Nephron (organoid): ENCODE measurements around the gene TBL1X.
A peak's percentile ranks its signal among the peaks of the same experiment; 100 is the strongest.

ENCODE experiments used
- H3K27ac Mint-ChIP-seq, 3 experiments: 2 replicates each; pipeline ENCODE4 v1.8.0; 2020; ENCODE audit warnings: mixed read lengths in 3 of 3, mild to moderate bottlenecking in 2 of 3, moderate library complexity in 1 of 3
- H3K27me3 Mint-ChIP-seq: 2 replicates; pipeline ENCODE4 v1.8.0; 2021; ENCODE audit warnings: low read depth, mild to moderate bottlenecking, moderate library complexity, mixed read lengths
- H3K36me3 Mint-ChIP-seq: 2 replicates; pipeline ENCODE4 v1.8.0; 2020; ENCODE audit warnings: low read depth, mixed read lengths
- H3K4me1 Mint-ChIP-seq: 2 replicates; pipeline ENCODE4 v1.8.0; 2020; ENCODE audit warnings: mixed read lengths
- H3K4me3 Mint-ChIP-seq, 3 experiments: 2 replicates each; pipeline ENCODE4 v1.8.0; 2020; ENCODE audit warnings: mild to moderate bottlenecking in 3 of 3, mixed read lengths in 3 of 3, moderate library complexity in 2 of 3
- H3K9me3 Mint-ChIP-seq: 2 replicates; pipeline ENCODE4 v1.8.0; 2020; ENCODE audit warnings: mixed read lengths
- CTCF ChIP-seq, 3 experiments: fragments of 200-600 bp; sonication (generic); IDR thresholded peaks; one replicate each; pipeline ENCODE4 v1.5.0; 2021; ENCODE audit warnings: antibody characterized with exemption in 3 of 3; ENCODE audit not compliant: unreplicated experiment in 3 of 3

TBL1X gene

GRCh38 chrX:9526965-9527364 lies 62.1 kb downstream of the TBL1X start:
- H3K4me3 Mint-ChIP-seq = no peak overlapping the region
- H3K27me3 Mint-ChIP-seq = no peaks in the 10 kb centered on the region
- H3K27ac Mint-ChIP-seq = peak overlapping the region in 2 of 3 experiments; percentile 53 to 55
- peaks cover 48% of the 10 kb centered on the region for H3K4me1 Mint-ChIP-seq
- no peak for TF ChIP-seq CTCF (IDR thresholded peaks at IDR 0.05; ENCODE audit: unreplicated experiment in 3 of 3)
- H3K36me3 Mint-ChIP-seq = peaks cover 12% of the 10 kb centered on the region
- H3K9me3 Mint-ChIP-seq = peaks cover 4% of the 10 kb centered on the region

- Mint-ChIP-seq H3K27ac (no peak overlapping the region), H3K4me1 (peaks cover 57% of the 10 kb centered on the region), H3K9me3 (peaks cover 4% of the 10 kb centered on the region), H3K36me3 (peaks cover 12% of the 10 kb centered on the region), H3K4me3 (no peak overlapping the region), H3K27me3 (no peaks in the 10 kb centered on the region)
- no peak for TF ChIP-seq CTCF (IDR thresholded peaks at IDR 0.05; ENCODE audit: unreplicated experiment in 3 of 3)
These were observed 63.6 kb downstream of the TBL1X start for GRCh38 chrX:9528498-9528897.

GRCh38 chrX:9529223-9529622 lies 64.4 kb downstream of the TBL1X start:
- H3K36me3 Mint-ChIP-seq = peaks cover 12% of the 10 kb centered on the region
- TF ChIP-seq CTCF (IDR thresholded peaks at IDR 0.05; ENCODE audit: unreplicated experiment in 3 of 3) = no peak
- H3K4me3 Mint-ChIP-seq = no peak overlapping the region
- peaks cover 64% of the 10 kb centered on the region for H3K4me1 Mint-ChIP-seq
- no peaks in the 10 kb centered on the region for H3K27me3 Mint-ChIP-seq
- H3K27ac Mint-ChIP-seq = no peak overlapping the region
- peaks cover 4% of the 10 kb centered on the region for H3K9me3 Mint-ChIP-seq

GRCh38 chrX:9530848-9531274 lies 66.0 kb downstream of the TBL1X start:
- no peak for TF ChIP-seq CTCF (IDR thresholded peaks at IDR 0.05; ENCODE audit: unreplicated experiment in 3 of 3)
- H3K4me3 Mint-ChIP-seq = peak overlapping the region; percentile 37 to 49 (median 39)
- no peaks in the 10 kb centered on the region for H3K27me3 Mint-ChIP-seq
- peaks cover 7% of the 10 kb centered on the region for H3K36me3 Mint-ChIP-seq
- H3K9me3 Mint-ChIP-seq = peaks cover 4% of the 10 kb centered on the region
- peak overlapping the region in 2 of 3 experiments; percentile 69 to 71 for H3K27ac Mint-ChIP-seq
- H3K4me1 Mint-ChIP-seq = peaks cover 70% of the 10 kb centered on the region

- no peak for TF ChIP-seq CTCF (IDR thresholded peaks at IDR 0.05; ENCODE audit: unreplicated experiment in 3 of 3)
- Mint-ChIP-seq H3K4me1 (peaks cover 56% of the 10 kb centered on the region), H3K4me3 (no peak overlapping the region), H3K27ac (peak overlapping the region in 1 of 3 experiments; percentile 60), H3K27me3 (no peaks in the 10 kb centered on the region), H3K9me3 (peaks cover 4% of the 10 kb centered on the region), H3K36me3 (peaks cover 11% of the 10 kb centered on the region)
These were observed 67.5 kb downstream of the TBL1X start for GRCh38 chrX:9532349-9532748.

GRCh38 chrX:9533611-9534010 lies 68.8 kb downstream of the TBL1X start:
- Mint-ChIP-seq H3K9me3 (no peaks in the 10 kb centered on the region), H3K27ac (peak overlapping the region in 2 of 3 experiments; percentile 60 to 62), H3K4me3 (no peak overlapping the region), H3K4me1 (peaks cover 56% of the 10 kb centered on the region), H3K36me3 (peaks cover 19% of the 10 kb centered on the region), H3K27me3 (no peaks in the 10 kb centered on the region)
- no peak for TF ChIP-seq CTCF (IDR thresholded peaks at IDR 0.05; ENCODE audit: unreplicated experiment in 3 of 3)
